ENCODE measurements around the gene RNF14. TPM values are rescaled to one million over a fixed set of nuclear protein-coding genes. Genes with fewer than 3 reads are reported as not detected.

The RNF14 gene
- total and polyA plus RNA-seq, 2 experiments from 2014 or later: 48.2 to 53.0 TPM

- Histone ChIP-seq H3K4me3 (no peak overlapping the region), H3K27me3 (no peaks in the 10 kb centered on the region), H3K9me2 (replicated peaks; ENCODE audit: insufficient read depth) (no peaks in the 10 kb centered on the region), H3K9me3 (ENCODE audit: low read depth) (no peaks in the 10 kb centered on the region), H3K4me2 (no peak overlapping the region), H3K36me3 (replicated peaks; ENCODE audit: insufficient read depth, low read depth) (no peaks in the 10 kb centered on the region), H2AFZ (no peak overlapping the region), H3K79me2 (no peaks in the 10 kb centered on the region), H4K20me1 (ENCODE audit: insufficient read depth, poor library complexity, severe bottlenecking) (no peaks in the 10 kb centered on the region), H3K27ac (no peak overlapping the region), H3K4me1 (ENCODE audit: insufficient read depth) (peaks cover 10% of the 10 kb centered on the region)
- WGBS (ENCODE audit: low lambda C conversion rate, missing lambda C conversion rate): 92% methylated on average over 3 of the region's 3 CpGs
- DNase-seq (ENCODE audit: low spot score): no peak
- no peak for TF ChIP-seq EZH2 (IDR thresholded peaks at IDR 0.05; ENCODE audit: borderline replicate concordance)
- no peak for TF ChIP-seq CTCF (IDR thresholded peaks at IDR 0.05; ENCODE audit: poor library complexity)
- TF ChIP-seq EZH2phosphoT487 (IDR thresholded peaks at IDR 0.05; ENCODE audit: low read depth, severe bottlenecking, unreplicated experiment): no peak
These were observed 37.7 kb downstream of the RNF14 start for GRCh38 chr5:142006363-142007236.

- WGBS (ENCODE audit: low lambda C conversion rate, missing lambda C conversion rate): 100% methylated on average over 1 of the region's 1 CpG
These were observed 38.3 kb downstream of the RNF14 start for GRCh38 chr5:142007237-142007544.

GRCh38 chr5:142008813-142009212 is 39.9 kb downstream of the RNF14 start:
- H3K9me2 ChIP-seq (replicated peaks; ENCODE audit: insufficient read depth): no peaks in the 10 kb centered on the region
- no peak overlapping the region for H3K27ac ChIP-seq
- TF ChIP-seq EZH2phosphoT487 (IDR thresholded peaks at IDR 0.05; ENCODE audit: low read depth, severe bottlenecking, unreplicated experiment) (no peak), CTCF (IDR thresholded peaks at IDR 0.05; ENCODE audit: poor library complexity) (no peak), EZH2 (IDR thresholded peaks at IDR 0.05; ENCODE audit: borderline replicate concordance) (no peak)
- no peak overlapping the region for H2AFZ ChIP-seq
- no peaks in the 10 kb centered on the region for H3K27me3 ChIP-seq
- peaks cover 4% of the 10 kb centered on the region for H3K79me2 ChIP-seq
- no peaks in the 10 kb centered on the region for H3K36me3 ChIP-seq (replicated peaks; ENCODE audit: insufficient read depth, low read depth)
- no peaks in the 10 kb centered on the region for H4K20me1 ChIP-seq (ENCODE audit: insufficient read depth, poor library complexity, severe bottlenecking)
- H3K4me1 ChIP-seq (ENCODE audit: insufficient read depth): peaks cover 5% of the 10 kb centered on the region
- no peaks in the 10 kb centered on the region for H3K9me3 ChIP-seq (ENCODE audit: low read depth)
- H3K4me3 ChIP-seq: no peak overlapping the region
- no peak overlapping the region for H3K4me2 ChIP-seq
- no peak for DNase-seq (ENCODE audit: low spot score)

More at GRCh38 chr5:142007237-142007544, 38.3 kb downstream of the RNF14 start:
- H3K4me2 ChIP-seq: no peak overlapping the region
- DNase-seq (ENCODE audit: low spot score): no peak
- no peaks in the 10 kb centered on the region for H3K79me2 ChIP-seq
- H3K9me3 ChIP-seq (ENCODE audit: low read depth): no peaks in the 10 kb centered on the region
- H4K20me1 ChIP-seq (ENCODE audit: insufficient read depth, poor library complexity, severe bottlenecking): no peaks in the 10 kb centered on the region
- H3K9me2 ChIP-seq (replicated peaks; ENCODE audit: insufficient read depth): no peaks in the 10 kb centered on the region
- H3K27me3 ChIP-seq: no peaks in the 10 kb centered on the region
- H3K4me1 ChIP-seq (ENCODE audit: insufficient read depth): peaks cover 10% of the 10 kb centered on the region
- H3K27ac ChIP-seq: no peak overlapping the region
- TF ChIP-seq EZH2phosphoT487 (IDR thresholded peaks at IDR 0.05; ENCODE audit: low read depth, severe bottlenecking, unreplicated experiment) (no peak), EZH2 (IDR thresholded peaks at IDR 0.05; ENCODE audit: borderline replicate concordance) (no peak), CTCF (IDR thresholded peaks at IDR 0.05; ENCODE audit: poor library complexity) (no peak)
- H3K36me3 ChIP-seq (replicated peaks; ENCODE audit: insufficient read depth, low read depth): no peaks in the 10 kb centered on the region
- H3K4me3 ChIP-seq: no peak overlapping the region
- no peak overlapping the region for H2AFZ ChIP-seq

All from hepatocyte (in vitro differentiated cells).